NB4 (cell line): Measurements from ENCODE around the gene SHLD1.

ENCODE experiments used
- DNase-seq: peaks from one replicate; pipeline ENCODE4 v3.0.0; 2010; ENCODE audit warnings: low read depth
- H3K4me3 ChIP-seq: one replicate; pipeline ENCODE4 v1.5.1; 2011; ENCODE audit warnings: mild to moderate bottlenecking, low read depth, low read length, moderate library complexity
- MYC ChIP-seq: IDR thresholded peaks from 2 replicates; pipeline ENCODE4 v1.6.1; 2011; ENCODE audit warnings: low read depth, low read length
- POLR2A ChIP-seq: IDR thresholded peaks from 2 replicates; pipeline ENCODE4 v1.6.1; 2011; ENCODE audit warnings: mild to moderate bottlenecking; ENCODE audit not compliant: insufficient read length; ENCODE audit errors: extremely low read depth
- TF ChIP-seq, protein P1 (sequence below): IDR thresholded peaks from 2 replicates; pipeline ENCODE4 v1.6.1; 2011; ENCODE audit warnings: low read depth, low read length
- TF ChIP-seq, protein P2 (sequence below): IDR thresholded peaks from one replicate; pipeline ENCODE4 v1.5.1; 2012; ENCODE audit warnings: low read depth, low read length

The SHLD1 gene

DNA sequence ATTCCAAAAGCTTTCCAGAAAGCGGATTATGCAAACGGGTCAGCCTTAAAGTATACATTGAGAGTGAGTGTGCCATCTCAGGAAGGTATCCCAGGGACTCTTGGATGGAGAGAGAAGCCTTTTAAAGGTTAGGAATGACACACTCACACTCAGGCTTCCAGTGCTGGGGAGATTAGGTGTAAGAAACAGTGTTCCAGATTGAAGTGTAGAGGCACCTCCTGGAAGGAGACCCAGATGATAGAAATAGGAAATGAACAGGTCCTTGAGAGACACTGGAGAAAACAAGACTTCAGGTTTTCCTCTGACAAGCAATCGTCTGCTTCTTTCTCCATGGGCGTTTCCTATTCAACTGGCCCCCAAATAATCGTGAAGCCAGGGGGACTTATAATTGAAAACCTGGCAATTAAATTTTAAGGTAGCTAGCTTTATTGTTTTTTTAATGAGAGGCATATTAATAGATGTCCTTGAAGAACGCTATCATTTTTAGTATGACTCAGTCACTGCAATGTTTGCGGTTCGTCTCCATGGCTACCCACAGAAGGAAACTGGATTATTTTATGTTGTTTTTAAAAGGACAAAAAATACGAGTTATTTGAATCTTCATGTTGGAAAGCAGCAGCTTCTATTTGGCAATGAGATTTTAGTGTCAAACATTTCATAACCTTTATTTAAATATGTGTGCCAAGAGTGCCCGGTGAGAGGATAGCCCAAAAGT, 114.8 kb downstream of the SHLD1 start:
- no peak overlapping the region for H3K4me3 ChIP-seq

DNA sequence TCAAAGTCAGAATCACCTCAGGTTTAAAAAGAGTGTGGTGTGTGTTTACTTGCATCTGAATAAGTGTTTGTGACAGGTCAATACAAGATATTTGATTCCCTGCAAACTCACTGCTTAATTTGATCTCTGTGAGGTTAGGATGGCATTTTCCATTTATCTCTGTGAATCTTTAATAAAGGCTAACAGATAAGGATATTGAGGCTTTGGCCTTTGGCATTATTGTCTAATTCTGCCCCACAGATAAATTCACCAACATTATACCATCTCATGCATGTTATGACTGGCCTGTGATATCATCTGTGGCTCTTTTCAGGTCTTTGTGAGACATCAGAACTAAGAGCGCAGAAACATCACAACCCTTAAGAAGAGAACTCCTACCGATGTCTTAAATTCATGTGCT, 115.4 kb downstream of the SHLD1 start:
- DNase-seq = no peak
- TF ChIP-seq MYC (no peak), POLR2A (no peak)
- TF ChIP-seq, protein P1, sequence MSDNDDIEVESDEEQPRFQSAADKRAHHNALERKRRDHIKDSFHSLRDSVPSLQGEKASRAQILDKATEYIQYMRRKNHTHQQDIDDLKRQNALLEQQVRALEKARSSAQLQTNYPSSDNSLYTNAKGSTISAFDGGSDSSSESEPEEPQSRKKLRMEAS = no peak
- TF ChIP-seq, protein P2, sequence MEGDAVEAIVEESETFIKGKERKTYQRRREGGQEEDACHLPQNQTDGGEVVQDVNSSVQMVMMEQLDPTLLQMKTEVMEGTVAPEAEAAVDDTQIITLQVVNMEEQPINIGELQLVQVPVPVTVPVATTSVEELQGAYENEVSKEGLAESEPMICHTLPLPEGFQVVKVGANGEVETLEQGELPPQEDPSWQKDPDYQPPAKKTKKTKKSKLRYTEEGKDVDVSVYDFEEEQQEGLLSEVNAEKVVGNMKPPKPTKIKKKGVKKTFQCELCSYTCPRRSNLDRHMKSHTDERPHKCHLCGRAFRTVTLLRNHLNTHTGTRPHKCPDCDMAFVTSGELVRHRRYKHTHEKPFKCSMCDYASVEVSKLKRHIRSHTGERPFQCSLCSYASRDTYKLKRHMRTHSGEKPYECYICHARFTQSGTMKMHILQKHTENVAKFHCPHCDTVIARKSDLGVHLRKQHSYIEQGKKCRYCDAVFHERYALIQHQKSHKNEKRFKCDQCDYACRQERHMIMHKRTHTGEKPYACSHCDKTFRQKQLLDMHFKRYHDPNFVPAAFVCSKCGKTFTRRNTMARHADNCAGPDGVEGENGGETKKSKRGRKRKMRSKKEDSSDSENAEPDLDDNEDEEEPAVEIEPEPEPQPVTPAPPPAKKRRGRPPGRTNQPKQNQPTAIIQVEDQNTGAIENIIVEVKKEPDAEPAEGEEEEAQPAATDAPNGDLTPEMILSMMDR = no peak
- no peak overlapping the region for H3K4me3 ChIP-seq

More for the DNA sequence above, 114.8 kb downstream of the SHLD1 start:
- peak; percentile 40 for DNase-seq
- TF ChIP-seq MYC (no peak), POLR2A (no peak)
- TF ChIP-seq, protein P1 = no peak
- TF ChIP-seq, protein P2 = no peak

DNA sequence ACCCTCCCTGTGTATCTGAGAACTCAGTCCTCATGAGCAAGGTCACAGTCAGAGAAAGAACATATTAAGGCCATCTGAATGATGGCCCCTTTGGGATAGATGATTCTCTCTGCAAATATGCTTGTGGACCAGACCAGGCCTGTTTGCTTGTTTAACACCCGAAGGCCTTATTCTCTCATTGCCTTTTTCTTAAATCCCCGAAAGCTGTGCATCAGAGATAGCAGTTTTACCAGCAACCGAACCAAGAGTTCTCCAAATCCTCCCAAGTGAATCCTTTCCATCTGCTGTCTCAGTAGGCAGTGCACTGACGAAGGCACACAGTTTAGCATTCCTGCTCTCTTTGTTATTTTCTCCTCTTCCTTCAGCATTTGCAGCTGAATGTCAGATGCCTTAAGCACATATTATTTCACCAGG, 120.4 kb downstream of the SHLD1 start:
- TF ChIP-seq POLR2A = no peak
- TF ChIP-seq, protein P1 = no peak
- TF ChIP-seq, protein P2 = no peak
- TF ChIP-seq MYC = no peak
- no peak for DNase-seq
- no peak overlapping the region for H3K4me3 ChIP-seq

DNA sequence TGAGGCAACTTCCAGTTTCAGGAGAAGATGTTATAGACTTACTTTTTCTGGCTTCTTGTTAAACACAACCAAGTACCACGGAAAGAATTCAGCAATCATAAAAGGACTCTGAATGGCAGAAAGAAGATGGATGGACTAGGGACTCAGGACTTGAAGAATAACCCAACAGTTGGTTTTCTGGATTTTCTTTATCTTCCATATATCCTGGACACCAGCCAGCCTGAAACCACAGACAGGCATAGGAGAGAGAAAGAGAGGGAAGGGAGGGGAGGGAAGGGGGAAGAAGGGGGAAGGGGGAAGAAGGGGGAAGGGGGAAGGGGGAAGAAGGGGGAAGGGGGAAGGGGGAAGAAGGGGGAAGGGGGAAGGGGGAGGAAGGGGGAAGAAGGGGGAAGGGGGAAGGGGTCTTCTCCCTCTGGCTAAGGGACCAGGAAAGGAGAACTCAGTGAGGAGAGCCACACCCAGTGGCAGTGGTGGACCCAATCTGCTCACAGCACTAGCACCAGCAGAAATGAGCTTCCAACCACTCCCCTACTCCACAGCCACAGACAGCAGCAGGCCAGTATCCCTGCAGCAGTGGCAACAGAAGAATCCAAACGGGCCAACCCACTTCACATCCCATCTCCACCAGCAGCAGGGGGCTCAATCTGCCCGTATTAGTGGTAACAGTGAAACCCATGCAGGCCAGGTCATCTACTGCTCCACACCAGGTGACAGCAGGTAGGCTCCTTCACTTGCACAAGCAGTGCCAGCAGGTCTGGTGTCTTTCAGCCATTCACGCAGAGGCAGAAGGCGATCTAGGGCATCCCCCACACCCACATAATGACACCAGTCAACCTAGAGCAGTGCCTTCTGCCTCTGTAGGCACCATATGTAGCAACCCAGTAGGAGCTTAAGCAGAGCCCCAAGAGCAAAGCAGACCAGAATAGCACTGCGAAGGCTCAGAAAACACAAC, 121.5 kb downstream of the SHLD1 start:
- H3K4me3 ChIP-seq = no peak overlapping the region
- no peak for DNase-seq
- TF ChIP-seq, protein P2 = no peak
- TF ChIP-seq, protein P1 = no peak
- TF ChIP-seq POLR2A (no peak), MYC (no peak)

DNA sequence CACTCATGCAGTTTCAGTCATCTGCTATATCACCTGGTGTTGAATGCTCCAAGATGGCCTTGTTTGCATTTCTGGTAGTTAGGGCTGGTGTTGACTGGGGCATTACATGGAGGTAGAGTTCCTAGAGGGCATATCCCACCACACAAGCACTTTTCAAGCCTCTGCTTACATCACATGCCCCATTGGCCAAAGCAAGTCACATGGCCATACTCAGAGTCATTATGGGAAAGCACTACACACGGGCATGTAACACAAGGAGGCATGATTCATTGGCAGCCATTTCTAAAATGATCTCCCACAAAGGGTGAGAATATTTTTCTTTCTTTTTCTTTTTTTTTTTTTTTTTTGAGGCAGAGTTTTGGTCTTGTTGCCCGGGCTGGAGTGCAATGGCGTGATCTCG, 126.9 kb downstream of the SHLD1 start:
- no peak overlapping the region for H3K4me3 ChIP-seq
- TF ChIP-seq, protein P2 = no peak
- TF ChIP-seq MYC (no peak), POLR2A (no peak)
- TF ChIP-seq, protein P1 = no peak
- no peak for DNase-seq
